PC-3 (cell line): ENCODE data around the gene FAAH2.
"Not testable (repeated sequence)": the region's sequence is repeated elsewhere in the genome, so short reads cannot be mapped to it uniquely, and the experiment has no call there.

Source experiments
- EZH2 ChIP-seq: fragments of 300-600 bp; sonication (generic); IDR thresholded peaks from one replicate; pipeline ENCODE4 v1.6.1; 2017; ENCODE audit warnings: antibody characterized with exemption, mild to moderate bottlenecking, low read length; ENCODE audit not compliant: unreplicated experiment
- EZH2phosphoT487 ChIP-seq: fragments of 300-600 bp; sonication (generic); IDR thresholded peaks from 2 replicates; pipeline ENCODE4 v1.6.1; 2018; ENCODE audit warnings: mild to moderate bottlenecking, antibody characterized with exemption, low read length, borderline replicate concordance
- TF ChIP-seq, protein P1 (sequence below): fragments of 300-600 bp; sonication (generic); conservative IDR thresholded peaks from 2 replicates; pipeline ENCODE4 v1.5.1; 2017; ENCODE audit warnings: antibody characterized with exemption, low read depth, mild to moderate bottlenecking, low read length

DNA sequence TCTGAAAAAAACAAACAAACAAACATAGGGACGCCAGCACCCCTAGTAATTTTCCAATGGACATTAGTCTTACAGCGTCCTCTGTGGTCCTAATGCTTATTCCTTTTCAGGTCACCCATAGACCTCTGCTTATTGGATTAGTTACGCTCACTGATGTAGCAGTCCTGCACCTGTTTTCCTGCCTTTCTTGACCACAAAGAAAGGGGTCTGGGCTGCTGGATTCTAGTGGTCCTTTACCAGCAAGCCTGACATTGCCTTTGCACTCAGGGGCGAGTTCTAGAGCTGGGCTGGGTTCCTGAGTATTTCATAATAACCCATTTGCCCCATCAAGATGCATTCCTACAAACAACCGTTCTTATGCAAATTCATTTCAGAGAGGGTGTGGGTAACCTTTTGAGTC is 116.7 kb downstream of the FAAH2 start:
- TF ChIP-seq, protein P1, sequence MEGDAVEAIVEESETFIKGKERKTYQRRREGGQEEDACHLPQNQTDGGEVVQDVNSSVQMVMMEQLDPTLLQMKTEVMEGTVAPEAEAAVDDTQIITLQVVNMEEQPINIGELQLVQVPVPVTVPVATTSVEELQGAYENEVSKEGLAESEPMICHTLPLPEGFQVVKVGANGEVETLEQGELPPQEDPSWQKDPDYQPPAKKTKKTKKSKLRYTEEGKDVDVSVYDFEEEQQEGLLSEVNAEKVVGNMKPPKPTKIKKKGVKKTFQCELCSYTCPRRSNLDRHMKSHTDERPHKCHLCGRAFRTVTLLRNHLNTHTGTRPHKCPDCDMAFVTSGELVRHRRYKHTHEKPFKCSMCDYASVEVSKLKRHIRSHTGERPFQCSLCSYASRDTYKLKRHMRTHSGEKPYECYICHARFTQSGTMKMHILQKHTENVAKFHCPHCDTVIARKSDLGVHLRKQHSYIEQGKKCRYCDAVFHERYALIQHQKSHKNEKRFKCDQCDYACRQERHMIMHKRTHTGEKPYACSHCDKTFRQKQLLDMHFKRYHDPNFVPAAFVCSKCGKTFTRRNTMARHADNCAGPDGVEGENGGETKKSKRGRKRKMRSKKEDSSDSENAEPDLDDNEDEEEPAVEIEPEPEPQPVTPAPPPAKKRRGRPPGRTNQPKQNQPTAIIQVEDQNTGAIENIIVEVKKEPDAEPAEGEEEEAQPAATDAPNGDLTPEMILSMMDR: not testable (repeated sequence)
- TF ChIP-seq EZH2phosphoT487, EZH2: not testable (repeated sequence)
